ENCODE measurements around the gene SUPT20HL1.
"Not testable (repeated sequence)": the region's sequence is repeated elsewhere in the genome, so short reads cannot be mapped to it uniquely, and the experiment has no call there.

Gene SUPT20HL1

DNA sequence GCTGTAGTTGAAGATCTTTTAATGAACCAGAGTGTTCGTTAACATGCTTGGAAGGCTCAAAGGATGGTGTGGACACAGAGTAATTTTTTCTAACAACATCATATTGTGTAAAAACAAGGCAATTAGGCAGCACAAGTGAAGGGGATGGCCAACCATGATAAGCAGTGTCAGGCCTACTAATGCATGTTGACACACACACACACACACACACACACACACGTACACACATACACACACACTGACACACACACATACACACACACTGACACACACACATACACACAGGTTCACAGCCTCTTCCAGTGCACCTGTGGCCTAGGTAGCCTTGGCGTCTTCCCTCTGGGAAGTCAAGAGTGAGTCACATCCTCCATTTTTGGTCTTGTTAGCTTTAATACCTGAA is at the start of gene SUPT20HL1:
SUPT20HL1 (plus strand) TSS at position 368 of the 400 bp plus-strand sequence. CDS start 2,122 bp downstream, outside the sequence.
- DNase-seq (ENCODE audit: low read depth in 1 of 2, low spot score in 1 of 2) = no peak

DNA sequence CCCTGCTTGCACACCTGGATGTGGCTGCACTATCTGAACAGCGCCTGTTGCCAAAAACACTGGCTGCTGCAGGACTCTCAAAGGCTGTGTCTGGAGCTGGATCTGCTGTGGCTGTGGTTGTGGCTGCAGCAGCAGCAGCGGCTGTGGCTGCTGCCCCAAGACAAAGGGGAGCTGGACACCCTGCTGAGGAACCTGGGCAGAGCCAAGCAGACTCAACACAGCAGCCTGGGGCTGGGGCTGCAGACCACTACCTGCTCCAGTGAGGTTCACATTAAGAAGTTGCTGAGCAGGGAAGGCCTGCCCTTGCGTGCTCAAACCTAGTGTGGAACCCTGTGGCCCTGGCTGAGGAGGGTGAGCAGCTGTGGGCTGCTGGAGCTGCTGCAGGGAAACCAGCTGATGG is 49.5 kb upstream of the SUPT20HL1 start:
- not testable (repeated sequence) for DNase-seq (ENCODE audit: low read depth in 1 of 2, low spot score in 1 of 2)

DNA sequence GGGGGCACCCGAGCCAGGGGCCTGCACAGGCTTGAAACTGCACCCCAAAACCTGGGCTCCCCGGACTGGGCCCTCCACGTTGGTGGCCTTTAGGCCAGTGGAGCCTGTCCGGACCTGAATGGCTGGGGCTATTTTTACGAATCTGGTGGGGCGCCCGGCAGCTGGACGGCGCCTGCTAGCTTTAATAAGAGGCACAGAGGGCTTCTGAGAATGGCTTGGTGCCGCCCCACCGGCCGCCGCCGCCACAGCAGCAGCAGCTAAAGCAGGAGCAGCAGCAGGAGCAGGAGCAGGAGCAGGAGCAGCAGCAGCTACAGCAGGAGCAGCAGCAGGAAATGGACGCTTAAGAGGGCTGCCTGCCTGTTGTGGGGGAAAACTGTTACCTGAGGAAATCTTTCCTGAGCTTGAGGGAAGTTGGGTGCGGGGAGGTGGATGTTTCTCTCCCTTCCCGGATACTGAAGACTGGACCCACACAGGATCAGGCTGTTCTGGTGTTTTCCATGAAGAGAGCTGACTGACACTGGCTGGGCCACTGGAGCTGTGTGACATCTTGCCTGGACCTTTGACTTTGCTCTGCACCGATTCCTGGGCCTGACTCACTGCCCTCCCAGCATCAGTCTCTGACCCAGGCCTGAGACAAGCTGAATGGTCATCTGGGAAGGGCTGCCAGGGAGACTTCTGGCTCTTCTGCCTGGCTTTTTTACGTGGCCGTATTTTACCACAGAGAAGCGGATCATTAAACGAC is 48.8 kb upstream of the SUPT20HL1 start:
- DNase-seq (ENCODE audit: low read depth in 1 of 2, low spot score in 1 of 2) = not testable (repeated sequence)

DNA sequence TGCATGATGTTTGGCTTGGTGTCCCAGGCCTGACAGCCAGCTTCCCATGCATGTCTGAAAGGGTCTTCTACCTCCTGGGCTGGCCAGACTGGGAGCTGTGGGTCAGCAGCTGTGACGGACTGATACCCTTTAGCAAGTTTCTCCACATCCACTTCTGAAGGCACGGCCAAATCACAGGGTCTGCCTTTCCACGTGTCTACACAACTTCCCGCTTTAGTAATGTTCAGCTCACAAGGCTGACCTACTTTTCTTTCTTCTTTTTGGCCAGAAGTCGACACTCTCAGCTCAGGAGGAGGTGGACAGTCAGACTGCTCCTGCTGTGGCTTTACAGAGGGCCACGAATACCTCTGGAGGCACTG is 48.2 kb upstream of the SUPT20HL1 start:
- not testable (repeated sequence) for DNase-seq (ENCODE audit: low read depth in 1 of 2, low spot score in 1 of 2)

DNA sequence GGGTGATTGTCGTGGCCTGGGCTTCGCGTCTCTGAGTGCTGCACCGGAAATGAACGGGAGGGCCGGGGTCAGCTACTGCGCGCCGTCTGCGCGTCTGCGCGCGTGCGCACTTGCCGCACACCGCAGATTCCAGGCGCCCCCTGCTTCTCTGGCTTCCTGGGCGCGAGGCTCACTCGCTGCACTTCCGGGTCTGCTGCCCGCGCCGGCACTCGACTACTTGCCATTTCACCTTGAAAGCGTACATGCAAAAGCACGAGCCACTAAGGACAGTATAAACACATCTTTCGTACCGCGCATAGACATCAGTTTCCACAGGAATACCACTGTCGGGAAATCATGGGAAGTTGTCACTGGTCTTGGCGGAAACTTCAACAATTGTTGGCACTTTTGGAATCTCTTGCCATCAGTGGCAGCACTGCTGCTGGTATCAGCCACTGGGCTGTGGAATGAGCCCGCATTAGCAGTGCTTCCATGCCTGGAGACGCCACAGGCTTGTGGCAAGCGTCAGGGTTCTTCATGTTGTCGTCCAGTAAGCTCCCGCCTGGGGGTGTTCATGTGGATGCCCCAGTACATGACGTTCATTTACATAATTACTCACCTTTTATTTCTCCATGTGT is 46.3 kb upstream of the SUPT20HL1 start, which contains the start of gene SUPT20HL2:
SUPT20HL2 (minus strand) TSS at position 51 of the 617 bp plus-strand sequence. CDS start 754 bp downstream, outside the sequence.
- no peak for DNase-seq (ENCODE audit: low read depth in 1 of 2, low spot score in 1 of 2)

DNA sequence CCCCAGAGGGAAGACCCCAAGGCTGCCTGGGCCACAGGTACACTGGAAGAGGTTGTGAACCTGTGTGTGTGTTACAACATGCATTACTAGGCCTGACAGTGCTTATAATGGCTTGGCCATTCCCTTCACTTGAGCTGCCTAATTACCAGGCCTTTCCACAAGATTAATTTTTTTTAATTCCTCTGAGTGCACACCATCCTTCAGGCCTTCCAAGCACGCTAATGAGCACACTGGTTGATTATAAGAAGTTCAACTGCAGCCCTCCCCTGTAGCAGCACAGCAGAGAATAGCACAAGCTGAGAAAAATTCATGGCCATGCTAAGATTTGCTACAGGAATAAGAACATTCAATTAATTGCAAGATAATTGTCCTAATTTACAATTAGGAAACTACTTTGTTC is 44.3 kb upstream of the SUPT20HL1 start:
- DNase-seq (ENCODE audit: low read depth in 1 of 2, low spot score in 1 of 2) = no peak

DNA sequence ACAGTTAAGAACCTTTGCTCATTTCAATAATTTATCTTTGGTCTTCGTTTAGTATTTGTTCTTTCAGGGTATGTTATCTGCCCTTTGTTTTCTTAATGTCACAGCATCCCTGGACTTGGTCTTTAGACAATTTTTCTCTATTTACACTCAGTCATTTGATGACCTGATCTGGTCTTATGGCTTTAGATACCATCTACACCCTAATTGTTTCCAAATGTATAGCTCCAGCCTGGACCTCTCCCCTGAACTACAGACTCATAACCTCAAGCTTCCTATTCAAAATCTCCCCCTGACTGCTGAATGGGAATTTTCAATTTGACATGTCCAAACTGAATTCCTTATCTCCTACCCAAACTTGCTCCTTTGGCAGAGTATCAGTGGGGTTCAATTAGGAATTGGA is 42.9 kb upstream of the SUPT20HL1 start:
- no peak for DNase-seq (ENCODE audit: low read depth in 1 of 2, low spot score in 1 of 2)

DNA sequence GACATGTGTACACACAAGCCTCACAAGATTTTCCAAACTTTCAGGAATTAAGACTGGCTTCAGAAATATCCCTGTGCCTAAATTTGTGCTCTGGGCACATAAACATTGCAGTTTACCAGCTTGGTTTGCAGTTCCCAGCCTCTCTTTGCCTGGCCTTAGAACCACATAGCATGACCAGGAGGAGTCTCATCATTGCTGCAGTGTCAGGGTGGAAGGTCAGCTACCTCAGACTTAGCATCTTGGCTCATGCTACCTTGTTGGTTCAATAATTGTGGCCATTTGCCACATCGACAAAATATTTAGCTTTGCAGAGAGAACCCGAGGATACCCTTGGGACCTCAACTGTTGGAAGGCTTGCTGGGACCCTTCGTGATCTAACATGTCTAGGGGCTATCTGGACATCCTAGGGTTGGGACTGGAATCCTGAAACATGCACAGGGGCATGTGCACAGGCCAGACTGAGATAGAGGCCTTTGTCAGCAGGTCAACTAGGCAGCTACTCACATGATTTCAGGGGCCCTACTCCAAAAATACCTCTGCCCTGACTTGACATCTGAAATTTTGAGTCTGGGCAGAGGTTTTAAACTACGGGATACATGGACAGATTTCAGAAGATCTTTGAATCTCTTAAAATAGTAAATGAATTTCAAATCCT is 38.6 kb upstream of the SUPT20HL1 start:
- DNase-seq (ENCODE audit: low read depth in 1 of 2, low spot score in 1 of 2) = no peak

DNA sequence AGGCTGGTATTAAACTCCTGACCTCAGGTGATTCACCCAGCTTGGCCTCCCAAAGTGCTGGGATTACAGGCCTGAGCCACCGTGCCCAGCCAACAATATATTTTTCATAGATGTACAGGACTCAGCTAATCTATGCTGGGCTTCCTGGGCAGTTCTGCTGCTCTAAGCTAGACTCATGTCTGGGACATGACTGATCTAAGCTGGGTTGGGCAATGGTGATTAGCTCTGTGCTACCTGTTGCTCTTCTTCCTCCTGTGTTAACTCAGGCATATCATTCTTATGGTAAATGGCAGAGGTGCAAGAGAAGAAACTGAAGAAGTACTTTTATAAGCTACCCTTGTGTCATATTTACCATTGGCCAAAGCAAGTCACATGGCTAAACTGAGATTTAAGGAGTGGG is 35.2 kb upstream of the SUPT20HL1 start:
- DNase-seq (ENCODE audit: low read depth in 1 of 2, low spot score in 1 of 2) = no peak

DNA sequence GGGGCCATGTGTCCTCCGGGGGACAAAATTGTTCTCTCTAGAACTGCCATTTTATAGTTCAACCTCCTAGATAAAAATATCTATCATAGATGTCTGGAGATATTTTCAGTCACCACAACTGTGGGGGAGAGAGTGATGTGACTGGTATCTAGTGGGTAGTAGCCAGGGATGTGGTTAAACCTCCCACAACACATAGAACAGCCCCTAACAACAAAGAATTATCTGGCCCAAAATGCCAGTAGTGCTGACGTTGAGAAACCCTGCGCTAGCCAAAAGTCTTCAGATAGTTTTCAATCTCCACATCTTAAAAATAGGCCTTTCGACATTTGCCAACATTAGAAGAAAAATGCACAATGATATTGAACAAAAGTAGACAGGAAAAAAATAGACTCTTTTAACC is 27.6 kb upstream of the SUPT20HL1 start:
- no peak for DNase-seq (ENCODE audit: low read depth in 1 of 2, low spot score in 1 of 2)

DNA sequence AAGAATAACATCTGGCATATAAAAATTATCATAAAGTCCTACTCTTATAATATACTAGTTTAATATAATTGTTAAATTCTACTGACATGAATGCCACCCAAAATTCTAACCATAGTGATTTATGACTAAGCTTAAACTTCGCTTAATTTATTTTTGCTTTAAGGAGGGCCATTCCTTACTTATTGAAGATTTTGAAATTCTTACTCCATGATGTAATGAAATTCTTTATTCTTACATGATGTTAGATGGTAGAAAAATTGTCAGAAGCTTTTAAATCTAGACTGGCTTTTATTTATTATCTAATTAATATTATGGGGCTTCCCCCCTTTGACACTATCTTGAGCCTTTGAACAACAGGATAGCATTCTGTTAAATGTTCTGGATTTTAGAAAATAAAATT is 27.1 kb upstream of the SUPT20HL1 start:
- DNase-seq (ENCODE audit: low read depth in 1 of 2, low spot score in 1 of 2) = no peak

DNA sequence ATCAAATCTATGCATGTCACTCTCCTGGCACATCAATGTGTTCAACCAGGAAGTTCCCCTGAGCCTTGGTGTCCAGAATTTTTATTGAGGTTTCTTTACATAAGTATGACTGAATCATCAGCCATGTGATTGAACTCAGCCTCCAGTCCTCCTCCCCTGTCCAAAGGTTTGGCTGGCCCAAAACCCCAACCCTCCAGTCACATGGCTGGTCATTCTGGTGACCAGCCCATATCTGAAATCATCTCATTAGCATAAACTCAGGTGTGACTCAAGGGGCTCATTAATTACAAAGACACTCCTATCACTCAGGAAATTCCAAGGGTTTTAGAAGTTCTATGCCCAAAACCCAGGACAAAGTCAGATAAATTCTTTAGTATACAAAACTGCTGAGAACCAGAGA is 26.0 kb upstream of the SUPT20HL1 start:
- no peak for DNase-seq (ENCODE audit: low read depth in 1 of 2, low spot score in 1 of 2)

DNA sequence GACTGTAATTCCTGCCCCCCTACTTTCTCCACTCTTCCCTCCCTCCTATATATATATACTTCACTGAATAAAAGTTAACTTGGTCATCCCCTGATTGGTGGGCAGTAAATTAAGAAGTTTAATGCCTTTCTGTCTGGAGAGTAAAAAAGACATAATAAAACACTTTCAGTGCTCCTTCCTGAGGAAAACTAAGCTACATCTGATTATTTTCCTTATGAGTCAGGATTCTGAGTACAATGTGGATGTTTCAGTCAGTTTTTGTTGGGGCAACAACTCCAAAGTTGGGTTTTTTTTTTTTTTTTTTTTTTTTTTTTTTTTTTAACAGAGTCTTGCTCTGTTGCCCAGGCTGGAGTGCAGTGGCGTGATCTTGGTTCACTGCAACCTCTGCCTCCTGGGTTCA is 24.6 kb upstream of the SUPT20HL1 start:
- DNase-seq (ENCODE audit: low read depth in 1 of 2, low spot score in 1 of 2) = no peak

DNA sequence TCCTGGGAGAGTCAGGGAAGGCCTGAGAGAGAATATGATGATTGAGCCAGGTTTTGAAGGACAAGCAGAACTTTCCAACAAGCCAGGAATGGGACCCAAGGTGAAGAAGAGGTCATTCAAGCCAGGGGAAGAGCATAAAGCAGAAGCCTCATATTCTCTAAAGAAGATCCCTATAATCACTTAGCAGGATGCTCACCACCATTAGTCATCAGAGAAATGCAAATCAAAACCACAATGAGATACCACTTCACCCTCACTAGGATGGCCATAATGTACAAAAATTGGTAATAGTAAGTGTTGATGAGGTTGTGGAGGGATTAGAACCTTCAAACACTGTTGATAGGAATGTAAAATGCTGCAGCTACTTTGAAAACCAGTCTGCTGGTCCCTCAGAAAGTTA is 20.5 kb upstream of the SUPT20HL1 start:
- DNase-seq (ENCODE audit: low read depth in 1 of 2, low spot score in 1 of 2) = no peak

DNA sequence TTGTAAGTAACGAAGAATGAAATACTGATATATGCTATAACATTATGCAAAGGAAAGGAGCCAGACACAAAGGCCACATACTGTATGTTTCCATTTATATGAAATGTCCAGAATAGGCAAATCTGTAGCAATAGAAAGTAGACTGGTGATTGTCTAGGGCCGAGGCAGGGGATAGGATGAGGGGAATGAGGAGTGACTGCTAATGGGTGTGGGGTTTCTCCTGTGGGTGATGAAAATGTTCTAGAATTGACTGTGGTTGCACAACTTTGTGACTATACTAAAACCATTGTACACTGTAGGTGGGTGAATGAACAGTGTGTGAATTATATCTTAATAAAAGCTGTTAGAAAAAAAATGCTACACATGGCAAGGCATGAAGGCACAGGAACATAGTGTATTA is 19.9 kb upstream of the SUPT20HL1 start:
- no peak for DNase-seq (ENCODE audit: low read depth in 1 of 2, low spot score in 1 of 2)

DNA sequence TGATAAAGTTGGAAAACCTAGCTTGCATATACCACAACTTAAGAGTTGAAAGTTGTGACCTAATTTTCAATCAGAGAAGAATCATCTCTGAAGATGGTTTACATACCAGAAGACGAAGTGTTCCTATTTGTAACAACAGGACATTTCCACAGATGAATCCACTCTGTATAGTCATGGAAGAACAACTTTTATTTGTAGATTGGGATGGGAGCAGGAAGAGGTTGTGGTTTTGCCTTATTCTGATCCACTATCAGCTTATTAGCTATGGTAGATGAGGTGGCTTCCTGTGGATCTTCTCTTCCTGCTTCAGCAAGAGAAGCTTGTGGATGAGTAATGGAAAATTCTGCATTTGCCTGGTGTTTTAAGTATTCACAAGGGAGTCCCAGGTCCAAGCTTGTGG is 18.6 kb upstream of the SUPT20HL1 start:
- DNase-seq (ENCODE audit: low read depth in 1 of 2, low spot score in 1 of 2) = no peak

DNA sequence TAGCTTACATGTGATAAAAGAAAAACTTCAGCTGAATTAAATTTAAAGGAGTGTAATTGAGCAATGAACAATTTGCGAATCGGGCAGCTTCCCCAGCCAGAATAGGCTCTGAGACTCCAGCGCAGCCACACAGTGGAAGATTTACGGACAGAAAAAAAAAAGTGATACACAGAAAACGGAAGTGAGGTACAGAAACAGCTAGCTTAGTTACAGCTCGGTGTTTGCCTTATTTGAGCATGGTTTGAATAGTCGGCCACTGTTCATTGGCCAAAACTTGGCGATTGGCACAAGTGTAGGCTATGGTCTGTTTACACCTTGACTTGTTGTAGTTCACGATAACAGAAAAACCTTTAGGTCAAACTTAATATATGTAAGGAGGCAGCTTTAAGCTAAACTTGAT is 16.7 kb upstream of the SUPT20HL1 start:
- DNase-seq (ENCODE audit: low read depth in 1 of 2, low spot score in 1 of 2) = no peak

DNA sequence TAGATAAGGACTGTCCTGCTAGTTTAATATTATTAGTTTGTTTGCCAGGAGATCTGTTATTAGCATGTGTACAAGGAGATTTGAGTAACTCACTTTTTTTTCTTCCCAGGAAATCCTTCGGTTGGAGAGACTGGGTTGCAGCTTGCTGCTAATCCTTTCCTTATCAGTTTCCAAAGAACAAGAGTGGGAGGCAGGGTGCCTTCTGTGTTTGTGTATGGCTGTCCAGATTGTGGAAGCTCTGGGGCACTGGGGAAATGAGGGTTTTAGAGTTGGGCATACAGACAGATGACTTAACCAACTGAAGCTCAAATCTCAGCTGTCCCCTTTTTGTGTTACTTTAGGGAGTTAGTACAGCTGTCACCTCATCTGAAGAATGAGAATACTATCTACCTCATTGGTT is 12.6 kb upstream of the SUPT20HL1 start:
- DNase-seq (ENCODE audit: low read depth in 1 of 2, low spot score in 1 of 2) = no peak

DNA sequence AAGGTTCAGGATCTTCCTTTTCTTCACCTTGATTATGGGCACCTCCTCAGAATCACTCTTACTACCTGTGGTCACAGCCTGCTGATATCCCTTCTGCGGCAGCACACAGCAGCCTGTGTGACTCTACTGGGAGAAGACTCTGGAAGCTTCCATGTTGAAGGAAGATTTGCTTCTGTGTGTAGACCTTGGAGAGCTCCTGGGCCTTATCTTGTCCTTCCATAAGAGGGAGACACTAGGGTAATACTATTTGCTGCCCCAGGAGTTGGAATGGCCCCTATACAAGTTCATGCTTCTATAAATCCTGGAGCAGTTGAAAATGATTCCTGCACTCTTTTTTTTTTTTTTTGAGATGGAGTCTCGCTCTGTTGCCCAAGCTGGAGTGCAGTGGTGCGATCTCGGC is 10.2 kb upstream of the SUPT20HL1 start:
- DNase-seq (ENCODE audit: low read depth in 1 of 2, low spot score in 1 of 2) = no peak

DNA sequence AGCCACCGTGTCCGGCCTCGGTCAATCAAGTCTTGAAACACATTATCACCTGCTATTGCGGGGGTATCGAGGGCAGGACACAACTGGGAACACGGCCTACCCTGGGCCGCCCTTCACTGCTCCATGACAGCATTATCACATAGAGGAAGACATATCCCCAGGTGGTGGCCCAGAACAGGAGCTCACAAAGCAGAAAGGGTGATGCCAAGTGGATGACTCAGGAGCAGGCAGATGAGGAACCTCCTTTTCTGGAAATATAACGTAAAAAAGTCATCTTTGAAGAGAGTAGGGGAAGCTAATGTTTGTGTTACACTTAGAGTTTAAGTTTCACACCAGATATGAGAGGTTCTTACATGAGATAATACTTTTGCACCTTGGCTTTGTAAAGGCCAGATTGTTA is 5.3 kb upstream of the SUPT20HL1 start:
- DNase-seq (ENCODE audit: low read depth in 1 of 2, low spot score in 1 of 2) = no peak

DNA sequence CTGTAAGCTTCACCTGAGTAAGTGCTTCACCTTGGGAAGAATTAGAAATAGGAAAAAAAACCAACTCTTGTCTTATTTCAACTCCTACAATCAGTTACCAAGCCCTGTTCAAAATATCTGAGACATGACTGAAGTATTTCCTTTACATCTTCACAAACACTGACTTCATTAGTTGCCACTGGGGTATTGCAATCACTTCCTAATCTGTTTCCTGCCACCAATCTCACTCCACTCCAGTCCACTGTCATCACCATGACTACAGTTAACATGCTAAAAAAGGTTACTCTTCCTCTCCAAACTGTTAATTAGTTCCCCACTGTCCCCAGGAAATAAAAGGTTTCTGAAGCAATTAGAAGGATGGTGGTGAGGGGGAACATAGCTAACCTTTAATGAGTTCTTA is 3.3 kb upstream of the SUPT20HL1 start:
- no peak for DNase-seq (ENCODE audit: low read depth in 1 of 2, low spot score in 1 of 2)

DNA sequence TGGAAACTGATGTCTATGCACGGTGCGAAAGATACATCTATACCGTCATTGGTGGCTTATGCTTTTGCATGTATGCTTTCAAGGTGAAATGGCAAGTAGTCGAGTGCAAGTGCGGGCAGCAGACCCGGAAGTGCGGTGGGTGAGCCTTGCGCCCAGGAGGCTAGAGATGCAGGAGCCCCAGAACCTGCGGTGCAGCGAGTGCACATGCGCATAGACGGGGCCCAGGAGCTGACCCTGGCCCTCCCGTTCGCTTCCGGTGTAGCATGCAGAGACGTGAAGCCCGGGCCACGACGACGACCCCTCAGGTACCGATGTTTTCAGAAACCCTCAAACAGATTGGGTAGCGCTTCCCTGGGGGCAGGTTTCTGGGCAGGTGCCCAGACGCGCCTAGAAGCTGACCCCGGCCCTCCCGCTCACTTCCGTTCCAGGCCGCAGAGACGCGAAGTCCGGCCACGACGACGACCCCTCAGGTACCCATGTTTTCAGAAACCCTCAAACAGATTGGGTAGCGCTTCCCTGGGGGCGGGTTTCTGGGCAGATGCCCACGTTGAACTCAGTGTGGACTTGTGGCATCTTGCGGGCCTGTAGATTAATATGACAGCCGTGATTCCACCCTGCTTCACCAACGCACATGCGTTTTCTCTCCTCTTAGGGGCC is 1.8 kb downstream of the SUPT20HL1 start:
- DNase-seq (ENCODE audit: low read depth in 1 of 2, low spot score in 1 of 2) = not testable (repeated sequence)
